Tracheal epithelial cell (primary cell): Measurements from ENCODE around the gene SHOX. TPM values are rescaled to one million over a fixed set of nuclear protein-coding genes. Genes with fewer than 3 reads are reported as not detected.

Experiments used
- total RNA-seq: library from RNA; depleted of rRNA; stranded (reverse); fragments of >200 nt; gene quantifications from 2 replicates; pipeline ENCODE4 v1.2.1, GENCODE V29; 2014

Gene SHOX
- total RNA-seq, result under 0.01 TPM in 1 of 2 replicates, not detected in the other

GRCh38 chrX:630612-631496, at the start of gene SHOX:
SHOX (plus strand) TSS chrX:630791; CDS start chrX:630898, 107 bp downstream.

Other genes with a start within 250 kb of the SHOX start
- 9.4 and 11.8 TPM in 2 replicates for gene PPP2R3B, start 243.9 kb upstream of the SHOX start, total RNA-seq